ENCODE measurements around the gene GLB1L2.

Gene GLB1L2

DNA sequence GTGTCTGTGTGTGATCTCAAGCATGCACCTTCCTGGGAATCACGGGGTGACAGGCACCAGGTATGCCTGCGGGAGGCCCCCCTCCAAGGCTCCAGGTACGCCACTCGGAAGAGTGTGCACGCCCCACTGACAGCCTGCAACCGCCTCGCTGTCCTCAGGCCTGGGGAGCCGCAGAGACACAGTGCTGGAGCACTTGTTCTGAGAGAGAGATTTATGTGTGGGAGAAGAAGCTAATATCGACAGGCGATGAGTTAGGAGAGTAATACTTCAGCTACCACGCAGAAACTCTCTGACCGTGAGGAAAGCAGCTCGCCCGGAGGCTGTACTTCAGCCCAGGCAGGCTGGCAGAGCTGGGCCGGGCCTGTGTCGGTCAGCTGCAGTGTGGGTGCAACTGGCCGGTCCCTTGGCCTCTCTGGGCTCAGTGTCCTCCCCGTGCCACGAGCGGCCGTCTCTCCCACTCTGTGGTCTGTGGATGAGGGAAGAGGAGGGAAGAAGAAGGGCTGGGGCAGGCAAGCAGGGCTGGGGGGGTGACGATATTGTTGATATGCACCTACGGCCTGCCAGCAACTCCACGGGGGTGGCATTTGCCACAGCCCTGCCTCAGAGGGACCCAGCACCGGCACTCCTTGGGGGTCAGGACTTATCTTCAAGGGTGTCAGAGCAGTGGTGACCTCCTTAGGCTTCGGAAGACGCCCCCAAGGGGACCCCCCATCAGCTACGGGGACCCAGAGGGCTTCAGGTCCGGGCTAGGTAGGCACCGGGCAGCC is 73.0 kb downstream of the GLB1L2 start:
- Histone ChIP-seq H3K4me3 (ENCODE audit: low read depth in 1 of 2, low read length in 2 of 2) (no peak overlapping the region), H3K36me3 (ENCODE audit: insufficient read depth, low read length) (no peaks in the 10 kb centered on the region), H3K27me3 (ENCODE audit: control insufficient read depth in 1 of 2, insufficient read depth in 2 of 2, low read length in 2 of 2) (peaks cover 2 to 15% of the 10 kb centered on the region in 2 donors), H3K9me3 (ENCODE audit: low read length) (no peaks in the 10 kb centered on the region), H3K9ac (ENCODE audit: low read length) (no peak overlapping the region), H3K4me1 (ENCODE audit: insufficient read depth, low read length) (no peaks in the 10 kb centered on the region), H3K27ac (ENCODE audit: low read depth, low read length) (no peak overlapping the region)

GRCh38 chr11:134405436-134405835 is 73.6 kb downstream of the GLB1L2 start:
- Histone ChIP-seq H3K27me3 (ENCODE audit: control insufficient read depth in 1 of 2, insufficient read depth in 2 of 2, low read length in 2 of 2) (peaks cover 9 to 19% of the 10 kb centered on the region in 2 donors), H3K4me1 (ENCODE audit: insufficient read depth, low read length) (no peaks in the 10 kb centered on the region), H3K9ac (ENCODE audit: low read length) (no peak overlapping the region), H3K9me3 (ENCODE audit: low read length) (no peaks in the 10 kb centered on the region), H3K36me3 (ENCODE audit: insufficient read depth, low read length) (no peaks in the 10 kb centered on the region), H3K4me3 (ENCODE audit: low read depth in 1 of 2, low read length in 2 of 2) (no peak overlapping the region), H3K27ac (ENCODE audit: low read depth, low read length) (no peak overlapping the region)

- Histone ChIP-seq H3K9me3 (ENCODE audit: low read length) (no peaks in the 10 kb centered on the region), H3K4me3 (ENCODE audit: low read depth in 1 of 2, low read length in 2 of 2) (no peak overlapping the region), H3K4me1 (ENCODE audit: insufficient read depth, low read length) (no peaks in the 10 kb centered on the region), H3K9ac (ENCODE audit: low read length) (no peak overlapping the region), H3K27me3 (ENCODE audit: control insufficient read depth in 1 of 2, insufficient read depth in 2 of 2, low read length in 2 of 2) (peaks cover 13 to 23% of the 10 kb centered on the region in 2 donors), H3K36me3 (ENCODE audit: insufficient read depth, low read length) (no peaks in the 10 kb centered on the region), H3K27ac (ENCODE audit: low read depth, low read length) (no peak overlapping the region)
These were observed 74.1 kb downstream of the GLB1L2 start for GRCh38 chr11:134405841-134406240.

DNA sequence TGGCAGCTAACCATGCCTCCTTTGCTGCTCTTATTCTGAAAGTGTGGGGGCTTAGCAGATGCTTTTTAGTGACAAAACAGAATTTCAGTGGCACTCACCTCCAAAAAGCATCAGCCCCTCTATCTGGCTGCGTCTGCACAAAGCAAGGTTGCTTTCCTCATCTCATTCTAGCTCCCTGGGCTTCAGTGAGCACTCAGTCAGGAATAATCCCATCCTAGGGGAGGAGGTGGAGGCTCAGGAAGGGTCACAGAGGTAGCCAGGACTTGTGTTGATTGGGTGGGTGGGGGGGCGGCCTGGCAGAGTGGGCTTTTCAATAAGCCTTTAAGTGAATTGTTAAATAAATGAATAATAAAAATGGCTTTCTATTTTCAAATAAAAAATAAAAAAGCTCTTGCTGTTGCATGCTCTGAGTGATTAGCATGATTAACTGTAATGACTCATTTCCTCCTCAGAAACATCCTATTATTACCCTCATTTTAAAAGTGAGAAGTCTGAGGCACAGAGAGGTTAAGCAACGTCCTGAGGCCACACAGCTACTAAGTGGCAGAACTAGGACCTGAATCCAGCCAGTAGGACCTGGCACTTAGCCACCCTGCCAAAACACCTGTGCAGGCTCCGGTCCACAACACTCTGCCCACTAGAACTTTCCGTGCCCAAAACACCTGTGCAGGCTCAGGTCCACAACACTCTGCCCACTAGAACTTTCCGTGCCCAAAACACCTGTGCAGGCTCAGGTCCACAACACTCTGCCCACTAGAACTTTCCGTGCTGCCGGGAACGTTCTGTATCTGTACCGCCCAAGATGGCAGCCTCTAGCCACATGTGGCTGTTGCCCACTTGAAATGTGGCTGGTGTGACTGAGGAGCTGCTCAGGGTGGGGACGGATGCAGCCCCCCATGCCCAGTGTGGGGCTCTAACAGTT is 74.7 kb downstream of the GLB1L2 start:
- no peaks in the 10 kb centered on the region for H3K4me1 ChIP-seq (ENCODE audit: insufficient read depth, low read length)
- H3K27ac ChIP-seq (ENCODE audit: low read depth, low read length), result no peak overlapping the region
- H3K9me3 ChIP-seq (ENCODE audit: low read length), result no peaks in the 10 kb centered on the region
- H3K27me3 ChIP-seq (ENCODE audit: control insufficient read depth in 1 of 2, insufficient read depth in 2 of 2, low read length in 2 of 2), result peaks cover 18 to 30% of the 10 kb centered on the region in 2 donors
- H3K36me3 ChIP-seq (ENCODE audit: insufficient read depth, low read length), result no peaks in the 10 kb centered on the region
- H3K9ac ChIP-seq (ENCODE audit: low read length), result no peak overlapping the region
- no peak overlapping the region for H3K4me3 ChIP-seq (ENCODE audit: low read depth in 1 of 2, low read length in 2 of 2)

- Histone ChIP-seq H3K4me3 (ENCODE audit: low read depth in 1 of 2, low read length in 2 of 2) (no peak overlapping the region), H3K27ac (ENCODE audit: low read depth, low read length) (no peak overlapping the region), H3K27me3 (ENCODE audit: control insufficient read depth in 1 of 2, insufficient read depth in 2 of 2, low read length in 2 of 2) (peaks cover 18 to 32% of the 10 kb centered on the region in 2 donors), H3K9ac (ENCODE audit: low read length) (no peak overlapping the region), H3K9me3 (ENCODE audit: low read length) (no peaks in the 10 kb centered on the region), H3K36me3 (ENCODE audit: insufficient read depth, low read length) (no peaks in the 10 kb centered on the region), H3K4me1 (ENCODE audit: insufficient read depth, low read length) (no peaks in the 10 kb centered on the region)
These were observed 75.6 kb downstream of the GLB1L2 start for GRCh38 chr11:134407321-134407828.

DNA sequence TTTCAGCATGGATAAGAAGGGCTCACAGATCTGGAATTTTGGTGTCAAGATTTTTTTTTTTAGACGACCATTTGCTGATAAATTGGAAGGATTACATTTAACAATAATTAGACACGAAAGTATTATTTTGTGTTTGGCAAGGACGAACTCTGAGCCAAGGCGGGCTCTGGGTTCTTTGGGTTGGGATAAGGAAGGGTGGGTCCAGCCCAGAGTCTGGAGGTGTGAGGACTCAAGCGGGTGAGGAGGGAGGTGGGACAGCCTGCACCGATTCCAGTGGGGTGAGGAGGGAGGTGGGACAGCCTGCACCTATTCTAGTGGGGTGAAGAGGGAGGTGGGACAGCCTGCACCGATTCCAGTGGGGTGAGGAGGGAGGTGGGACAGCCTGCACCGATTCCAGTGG is 76.1 kb downstream of the GLB1L2 start:
- Histone ChIP-seq H3K27me3 (ENCODE audit: control insufficient read depth in 1 of 2, insufficient read depth in 2 of 2, low read length in 2 of 2) (peaks cover 18 to 37% of the 10 kb centered on the region in 2 donors), H3K9ac (ENCODE audit: low read length) (no peak overlapping the region), H3K9me3 (ENCODE audit: low read length) (no peaks in the 10 kb centered on the region), H3K27ac (ENCODE audit: low read depth, low read length) (no peak overlapping the region), H3K4me3 (ENCODE audit: low read depth in 1 of 2, low read length in 2 of 2) (no peak overlapping the region), H3K36me3 (ENCODE audit: insufficient read depth, low read length) (no peaks in the 10 kb centered on the region), H3K4me1 (ENCODE audit: insufficient read depth, low read length) (no peaks in the 10 kb centered on the region)

DNA sequence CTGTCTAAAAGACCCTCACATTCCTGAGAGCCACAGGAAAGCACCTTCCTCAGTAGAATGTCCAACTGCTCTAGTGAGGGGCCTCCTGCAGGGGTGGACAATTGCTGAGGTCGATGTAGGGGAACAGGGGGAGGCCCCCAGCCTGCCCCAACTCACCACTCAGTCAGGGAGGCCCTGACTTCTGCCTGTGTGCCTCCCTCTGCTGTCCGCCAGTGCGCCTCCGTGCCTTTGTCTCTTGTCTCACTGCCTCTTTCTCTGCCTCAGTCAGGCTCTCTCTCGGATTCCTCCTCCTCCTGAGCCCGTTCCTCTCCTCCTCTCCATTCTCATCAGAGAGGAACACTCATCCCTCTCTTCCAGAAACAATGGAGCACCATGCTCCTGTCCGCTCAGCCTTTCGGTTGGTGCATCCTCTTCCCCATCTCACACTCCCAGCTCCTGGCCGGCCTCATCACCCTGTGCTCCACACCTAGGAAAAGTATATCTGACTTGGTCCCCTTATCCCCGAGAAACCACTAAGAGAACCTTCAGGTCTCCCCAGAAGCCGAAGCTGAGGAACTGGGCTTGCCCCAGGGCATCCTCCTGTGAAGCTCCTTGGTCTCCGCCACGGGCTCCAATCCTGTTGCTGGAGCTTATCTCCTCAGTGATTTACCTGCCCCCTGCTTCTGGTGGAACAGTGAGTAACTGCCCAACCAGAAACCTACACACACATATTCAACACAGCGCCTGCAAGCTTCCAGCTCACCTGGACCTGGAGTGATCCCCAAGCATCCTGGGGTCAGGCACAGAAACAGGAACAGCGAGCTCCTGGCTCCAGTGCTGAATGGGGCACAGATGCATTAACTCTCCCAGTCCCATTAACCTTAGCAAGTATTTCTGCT is 78.0 kb downstream of the GLB1L2 start:
- no peak overlapping the region for H3K4me3 ChIP-seq (ENCODE audit: low read depth in 1 of 2, low read length in 2 of 2)
- H3K9me3 ChIP-seq (ENCODE audit: low read length), result no peaks in the 10 kb centered on the region
- no peaks in the 10 kb centered on the region for H3K4me1 ChIP-seq (ENCODE audit: insufficient read depth, low read length)
- H3K27me3 ChIP-seq (ENCODE audit: control insufficient read depth in 1 of 2, insufficient read depth in 2 of 2, low read length in 2 of 2), result peaks cover 24 to 56% of the 10 kb centered on the region in 2 donors
- H3K27ac ChIP-seq (ENCODE audit: low read depth, low read length), result no peak overlapping the region
- no peaks in the 10 kb centered on the region for H3K36me3 ChIP-seq (ENCODE audit: insufficient read depth, low read length)
- no peak overlapping the region for H3K9ac ChIP-seq (ENCODE audit: low read length)

DNA sequence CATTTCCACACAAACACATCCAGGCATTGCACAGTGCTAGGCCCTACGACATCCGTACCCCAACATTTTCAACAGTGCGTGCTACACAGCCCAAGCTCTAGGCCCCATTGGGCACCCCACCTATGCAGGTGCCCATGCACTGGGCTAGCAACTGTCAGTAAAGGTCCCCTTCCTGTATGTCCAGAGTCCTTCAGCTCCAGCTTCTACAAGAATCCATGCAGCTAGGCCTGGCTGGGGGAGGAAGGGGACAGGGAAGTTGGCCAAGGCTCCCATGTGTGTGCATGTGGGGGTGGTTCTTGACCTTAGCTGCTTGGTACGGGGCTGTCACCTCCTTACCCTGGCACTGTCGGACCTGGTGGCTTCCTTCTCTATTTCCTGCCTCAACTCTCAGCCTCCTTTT is 79.0 kb downstream of the GLB1L2 start:
- H3K4me1 ChIP-seq (ENCODE audit: insufficient read depth, low read length), result no peaks in the 10 kb centered on the region
- H3K4me3 ChIP-seq (ENCODE audit: low read depth in 1 of 2, low read length in 2 of 2), result no peak overlapping the region
- H3K27me3 ChIP-seq (ENCODE audit: control insufficient read depth in 1 of 2, insufficient read depth in 2 of 2, low read length in 2 of 2), result peaks cover 24 to 58% of the 10 kb centered on the region in 2 donors
- no peaks in the 10 kb centered on the region for H3K36me3 ChIP-seq (ENCODE audit: insufficient read depth, low read length)
- no peak overlapping the region for H3K27ac ChIP-seq (ENCODE audit: low read depth, low read length)
- no peak overlapping the region for H3K9ac ChIP-seq (ENCODE audit: low read length)
- H3K9me3 ChIP-seq (ENCODE audit: low read length), result no peaks in the 10 kb centered on the region

- Histone ChIP-seq H3K36me3 (ENCODE audit: insufficient read depth, low read length) (no peaks in the 10 kb centered on the region), H3K9me3 (ENCODE audit: low read length) (no peaks in the 10 kb centered on the region), H3K27ac (ENCODE audit: low read depth, low read length) (no peak within 1 kb of the TSS), H3K4me1 (ENCODE audit: insufficient read depth, low read length) (no peaks in the 10 kb centered on the region), H3K27me3 (ENCODE audit: control insufficient read depth in 1 of 2, insufficient read depth in 2 of 2, low read length in 2 of 2) (peaks cover 24 to 58% of the 10 kb centered on the region in 2 donors), H3K4me3 (ENCODE audit: low read depth in 1 of 2, low read length in 2 of 2) (no peak within 1 kb of the TSS), H3K9ac (ENCODE audit: low read length) (no peak within 1 kb of the TSS)
These were observed 80.6 kb downstream of the GLB1L2 start, which contains the start of gene B3GAT1 for GRCh38 chr11:134412203-134413042. TSS of gene B3GAT1 (minus strand) at chr11:134412242. CDS start at chr11:134387659, 24,583 bp downstream.

DNA sequence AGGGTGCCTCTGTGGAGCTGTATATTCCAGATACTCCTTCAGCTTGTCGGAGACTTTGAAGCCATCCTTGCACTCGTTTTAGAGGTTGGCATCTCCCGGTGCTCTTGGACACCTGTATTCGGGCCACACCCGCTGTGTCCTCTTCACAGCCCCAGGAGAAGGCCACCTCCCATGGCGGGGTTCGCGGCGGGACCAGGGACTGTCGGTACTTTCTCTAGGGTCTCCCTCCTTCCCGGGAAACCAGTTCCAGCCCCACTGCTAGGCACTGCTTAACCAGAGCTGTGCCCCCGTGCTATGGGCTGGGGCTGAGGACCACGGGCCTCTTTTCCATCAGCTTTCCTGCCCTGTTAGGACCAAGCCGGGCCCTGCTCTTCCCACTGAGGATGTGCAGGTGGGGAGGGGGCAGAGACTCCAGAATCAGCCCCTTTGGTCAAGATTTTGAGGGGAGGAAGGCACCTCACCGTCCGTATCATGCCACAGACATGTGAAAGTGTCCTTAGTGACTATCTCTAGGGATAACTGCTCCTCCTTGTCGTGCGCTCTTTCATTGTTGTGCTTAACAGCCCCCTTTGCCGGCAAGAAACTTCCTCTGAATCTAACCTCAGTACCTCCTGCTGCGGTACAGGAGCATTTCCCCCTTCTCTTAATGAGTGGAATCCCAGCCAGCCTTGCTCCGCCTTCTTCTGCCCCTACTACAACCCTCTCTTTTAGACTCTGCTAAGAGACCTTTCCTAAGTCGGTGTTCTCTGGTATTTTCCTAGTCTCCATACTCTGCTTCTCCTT is 81.4 kb downstream of the GLB1L2 start:
- H3K9ac ChIP-seq (ENCODE audit: low read length), result no peak overlapping the region
- H3K27me3 ChIP-seq (ENCODE audit: control insufficient read depth in 1 of 2, insufficient read depth in 2 of 2, low read length in 2 of 2), result peaks cover 24 to 58% of the 10 kb centered on the region in 2 donors
- H3K27ac ChIP-seq (ENCODE audit: low read depth, low read length), result no peak overlapping the region
- no peaks in the 10 kb centered on the region for H3K36me3 ChIP-seq (ENCODE audit: insufficient read depth, low read length)
- no peaks in the 10 kb centered on the region for H3K9me3 ChIP-seq (ENCODE audit: low read length)
- H3K4me3 ChIP-seq (ENCODE audit: low read depth in 1 of 2, low read length in 2 of 2), result no peak overlapping the region
- no peaks in the 10 kb centered on the region for H3K4me1 ChIP-seq (ENCODE audit: insufficient read depth, low read length)
